H1 (cell line): ENCODE data around the gene PIGV. TPM values are rescaled to one million over a fixed set of nuclear protein-coding genes. Genes with fewer than 3 reads are reported as not detected.

ENCODE experiments used
- CTCF ChIA-PET: fragments of 300-600 bp; sonication (Branson Sonifier 250); formaldehyde crosslinking; loops from one replicate; lab custom pipeline; 2021; ENCODE audit not compliant: partially characterized antibody; lab: Charles Lee
- POLR2A ChIA-PET: fragments of 300-600 bp; sonication (Branson Sonifier 250); formaldehyde crosslinking; loops from one replicate; lab custom pipeline; 2021; ENCODE audit warnings: inconsistent platforms; ENCODE audit not compliant: partially characterized antibody; lab: Charles Lee
- DNase-seq, 2 experiments: peaks; one replicate each; pipeline versions ENCODE4 v3.0.0 to v3.0.0-alpha.2; 2010 to 2022; ENCODE audit warnings: low spot score in 2 of 2, low read depth in 1 of 2, mixed read lengths in 1 of 2
- FAIRE-seq: peaks from 2 replicates; lab custom pipeline; 2011; peaks lifted over from hg19 to GRCh38; lab: Jason Lieb, UNC
- H2AFZ ChIP-seq: 2 replicates; pipeline ENCODE4 v1.8.1; 2012; ENCODE audit warnings: low read length, inconsistent platforms
- H2AK5ac ChIP-seq: 2 replicates; pipeline ENCODE4 v1.6.1; 2013; ENCODE audit warnings: low read depth, low read length
- H2BK120ac ChIP-seq: replicated peaks from 2 replicates; pipeline ENCODE3; 2013; ENCODE audit warnings: low read depth, low read length, inconsistent platforms
- H2BK12ac ChIP-seq: 2 replicates; pipeline ENCODE4 v1.6.1; 2013; ENCODE audit warnings: low read depth, low read length
- H2BK15ac ChIP-seq: 2 replicates; pipeline ENCODE4 v1.6.1; 2013; ENCODE audit warnings: low read length
- H2BK20ac ChIP-seq: 2 replicates; pipeline ENCODE4 v1.6.1; 2013; ENCODE audit warnings: low read length
- H2BK5ac ChIP-seq: 2 replicates; pipeline ENCODE4 v1.6.1; 2013; ENCODE audit warnings: low read depth, low read length
- H3K14ac ChIP-seq: 2 replicates; pipeline ENCODE4 v1.6.1; 2013; ENCODE audit warnings: inconsistent platforms; ENCODE audit not compliant: insufficient read length
- H3K18ac ChIP-seq: 2 replicates; pipeline ENCODE4 v1.6.1; 2013; ENCODE audit warnings: low read length; ENCODE audit errors: extremely low read depth
- H3K23ac ChIP-seq: 2 replicates; pipeline ENCODE4 v1.6.1; 2013; ENCODE audit warnings: inconsistent platforms; ENCODE audit not compliant: insufficient read length
- H3K23me2 ChIP-seq: 2 replicates; pipeline ENCODE4 v1.6.1; 2013; ENCODE audit warnings: low read depth, low read length
- H3K27ac ChIP-seq: 2 replicates; pipeline ENCODE4 v1.6.1; 2011; ENCODE audit warnings: low read depth, low read length, inconsistent platforms
- H3K27me3 ChIP-seq, 4 experiments: replicated peaks in 1 of 4; 1 replicate in 1 of 4; 2 replicates in 3 of 4; pipeline versions ENCODE4 v1.6.1 to v1.8.1; 2011 to 2013; ENCODE audit warnings: low read length in 3 of 4, mild to moderate bottlenecking in 3 of 4, inconsistent platforms in 2 of 4, mixed read lengths in 2 of 4, moderate library complexity in 1 of 4; ENCODE audit not compliant: control insufficient read depth in 3 of 4, insufficient read depth in 3 of 4; ENCODE audit errors: extremely low read depth in 1 of 4
- H3K36me3 ChIP-seq, 4 experiments: 2 replicates each; pipeline versions ENCODE4 v1.6.1 to v1.8.1; 2011 to 2013; ENCODE audit warnings: mild to moderate bottlenecking in 4 of 4, low read length in 3 of 4, moderate library complexity in 2 of 4, control low read depth in 1 of 4, inconsistent platforms in 1 of 4; ENCODE audit not compliant: insufficient read depth in 4 of 4, control insufficient read depth in 2 of 4
- H3K4ac ChIP-seq: replicated peaks from 2 replicates; pipeline ENCODE3; 2013; ENCODE audit warnings: low read length, low read depth, mixed read lengths, inconsistent platforms; ENCODE audit not compliant: insufficient read length
- H3K4me1 ChIP-seq, 4 experiments: replicated peaks in 1 of 4; 1 replicate in 1 of 4; 2 replicates in 3 of 4; pipeline versions ENCODE4 v1.6.1 to v1.8.1; 2011 to 2013; ENCODE audit warnings: low read length in 3 of 4, inconsistent platforms in 2 of 4, mixed read lengths in 1 of 4; ENCODE audit not compliant: insufficient read depth in 4 of 4, control insufficient read depth in 3 of 4
- H3K4me2 ChIP-seq, 2 experiments: 2 replicates each; pipeline versions ENCODE4 v1.6.1 to v1.8.1; 2011 to 2013; ENCODE audit warnings: low read depth in 2 of 2, low read length in 2 of 2, control low read depth in 1 of 2, inconsistent platforms in 1 of 2, mild to moderate bottlenecking in 1 of 2; ENCODE audit not compliant: insufficient read depth in 1 of 2
- H3K4me3 ChIP-seq, 4 experiments: fragments of 200-600, 300-600 bp in 1 of 4; sonication (generic), shearing (Covaris generic), sonication (Bioruptor Twin) in 1 of 4; 2 replicates each; pipeline versions ENCODE4 v1.5.1 to v1.8.1; 2011 to 2016; ENCODE audit warnings: low read length in 4 of 4, low read depth in 3 of 4, control low read depth in 2 of 4, inconsistent platforms in 2 of 4, mild to moderate bottlenecking in 2 of 4, mixed read lengths in 1 of 4, moderate library complexity in 1 of 4; ENCODE audit not compliant: insufficient read depth in 2 of 4; ENCODE audit errors: extremely low read depth in 1 of 4
- H3K56ac ChIP-seq: replicated peaks from 2 replicates; pipeline ENCODE3; 2013; ENCODE audit warnings: low read depth, mild to moderate bottlenecking, mixed read lengths, low read length, inconsistent platforms; ENCODE audit not compliant: insufficient read length
- H3K79me1 ChIP-seq: 2 replicates; pipeline ENCODE4 v1.6.1; 2013; ENCODE audit warnings: low read depth, low read length, control low read depth
- H3K79me2 ChIP-seq, 2 experiments: 2 replicates each; pipeline versions ENCODE4 v1.6.1 to v1.8.1; 2012 to 2013; ENCODE audit warnings: low read length in 2 of 2, mild to moderate bottlenecking in 2 of 2, inconsistent platforms in 1 of 2; ENCODE audit not compliant: insufficient read depth in 2 of 2, control insufficient read depth in 1 of 2
- H3K9ac ChIP-seq, 4 experiments: replicated peaks in 1 of 4; 1 replicate in 1 of 4; 2 replicates in 3 of 4; pipeline versions ENCODE4 v1.6.1 to v1.8.1; 2011 to 2013; ENCODE audit warnings: low read depth in 3 of 4, low read length in 3 of 4, control low read depth in 2 of 4, mild to moderate bottlenecking in 2 of 4, moderate library complexity in 2 of 4, inconsistent platforms in 1 of 4; ENCODE audit errors: extremely low read depth in 1 of 4
- H3K9me3 ChIP-seq, 2 experiments: 2 replicates each; pipeline versions ENCODE4 v1.6.1 to v1.8.1; 2012 to 2013; ENCODE audit warnings: mild to moderate bottlenecking in 2 of 2, moderate library complexity in 2 of 2, control low read depth in 1 of 2, inconsistent platforms in 1 of 2, low read depth in 1 of 2, low read length in 1 of 2, mixed read lengths in 1 of 2; ENCODE audit not compliant: insufficient read depth in 2 of 2
- H4K20me1 ChIP-seq, 2 experiments: replicated peaks in 1 of 2; 2 replicates each; pipeline versions ENCODE3 to v1.8.1; 2011 to 2013; ENCODE audit warnings: inconsistent platforms in 2 of 2, low read length in 2 of 2, mild to moderate bottlenecking in 1 of 2; ENCODE audit not compliant: insufficient read depth in 2 of 2, control insufficient read depth in 1 of 2
- H4K5ac ChIP-seq: 2 replicates; pipeline ENCODE4 v1.6.1; 2013; ENCODE audit warnings: low read length, low read depth, mixed read lengths, inconsistent platforms; ENCODE audit not compliant: insufficient read length
- H4K8ac ChIP-seq: 2 replicates; pipeline ENCODE4 v1.8.0; 2013; ENCODE audit warnings: mild to moderate bottlenecking, moderate library complexity, low read length, inconsistent platforms; ENCODE audit not compliant: insufficient read depth; ENCODE audit errors: extremely low read depth
- H4K91ac ChIP-seq: replicated peaks from 2 replicates; pipeline ENCODE3; 2013; ENCODE audit warnings: low read length, mixed read lengths, inconsistent platforms; ENCODE audit not compliant: insufficient read length
- CHD1 ChIP-seq: IDR thresholded peaks from 2 replicates; pipeline ENCODE4 v1.6.1; 2012; ENCODE audit warnings: low read depth, low read length, improper control_type of control experiment
- WGBS, 2 experiments: shearing (Covaris generic) in 1 of 2; methylation state at CpG; one replicate each; pipeline versions ENCODE4 v1.1.6 to v1.1.7; 2013 to 2015; ENCODE audit warnings: low lambda C conversion rate in 2 of 2, mixed read lengths in 2 of 2, inconsistent platforms in 1 of 2, low coverage in 1 of 2, missing lambda C conversion rate in 1 of 2; ENCODE audit not compliant: insufficient replicate concordance in 2 of 2, insufficient coverage in 1 of 2, insufficient read length in 1 of 2; ENCODE audit errors: extremely low coverage in 1 of 2, missing lambda C conversion rate in 1 of 2; 5-methylcytosine and 5-hydroxymethylcytosine counted together
- polyA plus RNA-seq, 7 experiments: library from polyadenylated mRNA; depleted of rRNA in 3 of 7; stranded (reverse) in 5 of 7; unstranded in 2 of 7; fragments of >200 nt in 5 of 7; fragments of 200-250 nt in 2 of 7; gene quantifications; 1 replicate in 5 of 7; 2 replicates in 1 of 7; 4 replicates in 1 of 7; pipeline versions ENCODE4 v1.2.1 to v1.2.3, GENCODE V29; 2011 to 2013; ENCODE audit warnings: missing spikeins in 2 of 7, mixed read lengths in 2 of 7
- total RNA-seq: library from RNA; stranded (reverse); fragmentation: NEBNext Ultra II Directional; extraction: Animal tissue kit (Norgen Biotek cat#: 25700); gene quantifications from 2 replicates; pipeline ENCODE4 v1.2.1, GENCODE V29; 2021

PIGV gene
- total and polyA plus RNA-seq, 2 of the 8 experiments (the other 6 are each of a cell fraction or from before 2014, with no cell fraction given): 8.5 to 20.9 TPM

- no peak overlapping the region for H3K4me2 ChIP-seq
- H3K79me1 ChIP-seq: peaks cover 12% of the 10 kb centered on the region
- no peak overlapping the region for H4K5ac ChIP-seq
- ChIA-PET CTCF (interaction anchor here (0.8 to 2.9 kb wide), 8 partner anchors 13 to 146 kb away, joined by 3 to 12 read pairs (median 6); no protein-coding TSS in a partner anchor), POLR2A (interaction anchor here (1.0 to 3.8 kb wide), 5 partner anchors 10 to 44 kb away, joined by 3 to 19 read pairs (median 3); no protein-coding TSS in a partner anchor)
- no peak overlapping the region for H3K14ac ChIP-seq
- H3K4ac ChIP-seq: no peak overlapping the region
- H2AK5ac ChIP-seq: no peak overlapping the region
- H3K9me3 ChIP-seq: no peaks in the 10 kb centered on the region
- H4K20me1 ChIP-seq: peaks cover 6 to 27% of the 10 kb centered on the region in 2 experiments
- H3K9ac ChIP-seq: no peak overlapping the region
- H3K56ac ChIP-seq: no peak overlapping the region
- peaks cover 0 to 77% of the 10 kb centered on the region in 2 experiments for H3K79me2 ChIP-seq
- H2BK15ac ChIP-seq: no peak overlapping the region
- no peak overlapping the region for H2BK12ac ChIP-seq
- peaks cover 0 to 8% (median 2%) of the 10 kb centered on the region in 4 experiments; a peak in 1 of 7 replicates for H3K4me1 ChIP-seq
- no peak overlapping the region for H4K8ac ChIP-seq
- no peak overlapping the region for H4K91ac ChIP-seq
- H2AFZ ChIP-seq: no peak overlapping the region
- FAIRE-seq (no peak), DNase-seq (no peak)
- WGBS, 2 experiments: 84% methylated on average over 5 of the region's 5 CpGs; no CpG with 5 or more reads in 1 of the 2 experiments
- H2BK120ac ChIP-seq: no peak overlapping the region
- no peak overlapping the region for H2BK5ac ChIP-seq
- no peak overlapping the region for H3K23ac ChIP-seq
- peaks cover 17 to 61% (median 39%) of the 10 kb centered on the region in 4 experiments for H3K36me3 ChIP-seq
- no peaks in the 10 kb centered on the region for H3K23me2 ChIP-seq
- H3K4me3 ChIP-seq: no peak overlapping the region
- no peak overlapping the region for H3K18ac ChIP-seq
- H2BK20ac ChIP-seq: no peak overlapping the region
- H3K27me3 ChIP-seq: no peaks in the 10 kb centered on the region
- no peak overlapping the region for H3K27ac ChIP-seq
- no peak for TF ChIP-seq CHD1
Measured at GRCh38 chr1:26745191-26745590, 42.6 kb upstream of the PIGV start.
